Activated CD4-positive, alpha-beta T cell treated with anti-CD3 and anti-CD28 coated beads, Interleukin-2, amount 10 ng/mL, durations not matched to agents 24 days and 14 days (primary cell): ENCODE results near the gene ABCB10. TPM values are rescaled to one million over a fixed set of nuclear protein-coding genes. Genes with fewer than 3 reads are reported as not detected.
"Not testable (repeated sequence)": the region's sequence is repeated elsewhere in the genome, so short reads cannot be mapped to it uniquely, and the experiment has no call there.

Experiments
- DNase-seq: peaks from one replicate; pipeline ENCODE4 v3.0.0; 2022
- H3K27ac Mint-ChIP-seq: one replicate; pipeline ENCODE4 v1.8.0; 2022; ENCODE audit warnings: mild to moderate bottlenecking, mixed read lengths
- H3K27me3 Mint-ChIP-seq: one replicate; pipeline ENCODE4 v1.8.0; 2022; ENCODE audit warnings: mixed read lengths
- H3K36me3 Mint-ChIP-seq: one replicate; pipeline ENCODE4 v1.8.0; 2022; ENCODE audit warnings: low read depth, mild to moderate bottlenecking, mixed read lengths
- H3K4me1 Mint-ChIP-seq: one replicate; pipeline ENCODE4 v1.8.0; 2021; ENCODE audit warnings: mixed read lengths
- H3K4me3 Mint-ChIP-seq: one replicate; pipeline ENCODE4 v1.8.0; 2022; ENCODE audit warnings: mild to moderate bottlenecking, moderate library complexity, mixed read lengths
- H3K9me3 Mint-ChIP-seq: one replicate; pipeline ENCODE4 v1.8.0; 2021; ENCODE audit warnings: mixed read lengths
- intact Hi-C: fragments of 100-400 bp; cut with micrococcal nuclease; formaldehyde crosslinking; loops from one replicate; pipeline ENCODE4 v1.15.1; 2023
- total RNA-seq: library from RNA; stranded (reverse); gene quantifications from 2 replicates; pipeline ENCODE4 v1.2.3, GENCODE V29; 2022

The ABCB10 gene
- total RNA-seq: 46.5 and 49.7 TPM in 2 replicates

- intact Hi-C loops: loop anchor here (1.0 to 5.0 kb wide), 8 partner anchors 16 to 1096 kb away; partner anchors contain the start of genes CCSAP, GALNT2, NUP133 and TAF5L
- H3K4me3 Mint-ChIP-seq: peak within 1 kb of the TSS; percentile 90
- H3K27ac Mint-ChIP-seq: peak within 1 kb of the TSS; percentile 92
- no peaks in the 10 kb centered on the region for H3K9me3 Mint-ChIP-seq
- H3K36me3 Mint-ChIP-seq: peaks cover 9% of the 10 kb centered on the region
- peak; percentile 96 for DNase-seq
- no peaks in the 10 kb centered on the region for H3K27me3 Mint-ChIP-seq
- H3K4me1 Mint-ChIP-seq: peaks cover 24% of the 10 kb centered on the region
These were observed at the start of gene ABCB10 for GRCh38 chr1:229558460-229559335. ABCB10 (minus strand) TSS chr1:229558707; CDS start chr1:229558652, 55 bp downstream.

- Mint-ChIP-seq H3K36me3 (peaks cover 62% of the 10 kb centered on the region), H3K27me3 (no peaks in the 10 kb centered on the region), H3K4me1 (peaks cover 4% of the 10 kb centered on the region), H3K27ac (no peak overlapping the region), H3K4me3 (no peak overlapping the region), H3K9me3 (no peaks in the 10 kb centered on the region)
- intact Hi-C loops: no loop called here
- DNase-seq: no peak
These were observed 48.9 kb upstream of the ABCB10 start for GRCh38 chr1:229607370-229607769.

DNA sequence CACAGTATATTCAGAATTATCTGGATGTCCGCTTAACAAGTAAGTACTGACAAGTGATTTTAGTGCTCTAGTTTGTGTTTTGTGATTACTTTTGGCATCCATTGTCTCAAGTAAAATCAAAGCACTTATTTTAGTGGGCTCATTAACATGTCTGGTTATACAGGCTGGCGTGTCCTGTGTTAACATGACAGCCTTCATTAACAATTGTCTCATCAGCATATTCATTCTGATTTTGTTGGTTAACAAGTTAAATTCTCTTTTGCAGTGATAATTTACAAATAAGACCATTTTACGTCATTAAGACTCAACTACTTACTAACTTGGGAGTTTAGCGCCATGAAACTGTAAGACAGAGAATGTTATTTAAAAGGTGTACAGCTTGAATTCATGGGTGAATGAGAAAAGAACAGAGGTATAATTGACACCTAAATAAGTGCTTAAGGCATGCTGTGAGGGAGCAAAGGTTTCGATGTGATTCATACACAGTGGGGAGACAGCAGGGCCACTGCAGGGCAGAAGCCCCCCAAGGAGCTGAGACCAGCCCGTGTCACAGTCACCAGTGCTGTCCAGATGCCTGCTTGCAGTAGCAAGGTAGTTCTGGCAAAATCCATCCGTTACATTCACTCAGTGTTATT is 45.0 kb upstream of the ABCB10 start:
- Mint-ChIP-seq H3K36me3 (peaks cover 55% of the 10 kb centered on the region), H3K27me3 (no peaks in the 10 kb centered on the region), H3K9me3 (no peaks in the 10 kb centered on the region), H3K4me1 (peaks cover 10% of the 10 kb centered on the region), H3K4me3 (no peak overlapping the region), H3K27ac (no peak overlapping the region)
- DNase-seq: no peak
- intact Hi-C loops: no loop called here

- Mint-ChIP-seq H3K4me1 (peaks cover 12% of the 10 kb centered on the region), H3K27me3 (no peaks in the 10 kb centered on the region), H3K4me3 (no peak overlapping the region), H3K36me3 (peaks cover 52% of the 10 kb centered on the region), H3K27ac (no peak overlapping the region), H3K9me3 (no peaks in the 10 kb centered on the region)
- DNase-seq: no peak
- intact Hi-C loops: no loop called here
These were observed 41.7 kb upstream of the ABCB10 start for GRCh38 chr1:229600229-229600628.

GRCh38 chr1:229599218-229599954 is 40.9 kb upstream of the ABCB10 start:
- H3K27ac Mint-ChIP-seq: no peak overlapping the region
- intact Hi-C loops: no loop called here
- H3K36me3 Mint-ChIP-seq: peaks cover 57% of the 10 kb centered on the region
- no peaks in the 10 kb centered on the region for H3K9me3 Mint-ChIP-seq
- no peak overlapping the region for H3K4me3 Mint-ChIP-seq
- no peak for DNase-seq
- peaks cover 12% of the 10 kb centered on the region for H3K4me1 Mint-ChIP-seq
- H3K27me3 Mint-ChIP-seq: no peaks in the 10 kb centered on the region

DNA sequence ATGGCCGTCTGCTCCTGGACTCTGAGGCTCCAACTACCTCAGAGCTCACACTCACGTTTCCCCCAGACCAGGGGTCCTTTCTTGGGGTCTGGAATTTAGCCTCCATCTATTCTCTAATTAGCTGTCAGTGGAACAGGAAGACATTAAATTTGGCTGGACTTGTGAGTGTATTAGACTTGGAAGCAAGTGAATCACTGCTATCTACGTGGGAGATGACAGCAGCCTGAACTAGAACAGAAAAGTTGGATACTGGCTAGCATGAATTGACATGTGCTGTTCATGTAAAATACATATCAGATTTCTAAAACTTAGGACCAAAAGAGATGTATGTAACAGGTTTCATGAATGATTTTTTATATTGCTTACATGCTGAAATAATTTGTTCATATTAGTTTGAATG is 39.4 kb upstream of the ABCB10 start:
- H3K4me1 Mint-ChIP-seq: peaks cover 12% of the 10 kb centered on the region
- no peak overlapping the region for H3K27ac Mint-ChIP-seq
- no peak overlapping the region for H3K4me3 Mint-ChIP-seq
- intact Hi-C loops: no loop called here
- H3K36me3 Mint-ChIP-seq: peaks cover 64% of the 10 kb centered on the region
- no peaks in the 10 kb centered on the region for H3K27me3 Mint-ChIP-seq
- no peak for DNase-seq
- no peaks in the 10 kb centered on the region for H3K9me3 Mint-ChIP-seq

DNA sequence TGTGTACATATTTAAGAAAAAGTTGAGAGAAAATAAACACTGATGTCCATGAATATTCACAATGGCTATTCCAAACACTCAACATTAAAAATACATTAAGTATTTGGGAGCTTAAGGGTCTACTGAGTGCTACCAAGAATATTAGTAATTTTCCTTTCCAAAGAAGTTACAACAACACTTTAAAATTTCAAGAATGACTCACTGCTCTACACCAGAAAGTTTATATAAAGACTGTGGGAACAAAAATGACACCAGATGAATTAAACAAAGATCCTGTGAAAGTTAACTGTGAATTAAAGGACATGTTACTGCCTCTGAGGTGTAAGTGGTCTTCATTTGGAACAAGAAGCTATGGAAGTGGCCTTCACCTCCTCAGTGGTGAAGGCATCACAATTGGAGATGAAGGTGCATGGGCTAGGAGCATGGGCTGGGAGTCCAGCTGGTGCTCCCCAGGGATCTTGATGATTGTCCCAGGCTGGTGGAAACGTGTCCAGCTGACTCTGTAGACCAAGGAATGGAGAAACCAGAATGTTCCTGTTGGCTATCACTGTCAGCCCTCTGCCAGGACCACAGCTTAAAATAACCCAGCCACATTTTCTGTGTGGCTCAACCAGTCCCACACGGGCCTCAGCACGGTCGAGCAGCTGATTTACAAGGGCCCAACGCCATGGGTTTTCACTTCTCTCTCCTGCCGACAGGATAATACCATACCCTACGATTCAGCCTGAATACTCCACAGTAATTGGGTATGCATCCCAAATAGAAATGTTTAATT is 38.6 kb upstream of the ABCB10 start:
- DNase-seq: no peak
- intact Hi-C loops: no loop called here
- H3K4me1 Mint-ChIP-seq: peaks cover 12% of the 10 kb centered on the region
- no peaks in the 10 kb centered on the region for H3K27me3 Mint-ChIP-seq
- H3K36me3 Mint-ChIP-seq: peaks cover 60% of the 10 kb centered on the region
- no peak overlapping the region for H3K4me3 Mint-ChIP-seq
- H3K27ac Mint-ChIP-seq: peak overlapping the region; percentile 53
- no peaks in the 10 kb centered on the region for H3K9me3 Mint-ChIP-seq

DNA sequence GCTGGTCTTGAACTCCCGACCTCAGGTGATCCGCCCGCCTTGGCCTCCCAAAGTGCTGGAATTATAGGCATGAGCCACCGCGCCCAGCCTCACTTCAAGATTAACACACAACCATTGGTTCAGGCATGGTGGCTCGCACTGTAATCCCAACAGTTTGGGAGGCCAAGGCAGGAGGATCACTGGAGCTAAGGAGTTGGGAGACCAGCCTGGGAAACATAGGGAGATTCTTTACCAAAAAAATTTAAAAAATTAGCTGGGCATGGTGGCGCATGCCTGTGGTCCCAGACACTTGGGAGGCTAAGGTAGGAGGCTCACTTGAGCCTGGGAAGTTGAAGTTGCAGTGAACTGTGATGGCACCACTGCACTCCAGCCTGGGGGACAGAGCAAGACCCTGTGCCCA is 37.4 kb upstream of the ABCB10 start:
- H3K4me3 Mint-ChIP-seq, intact Hi-C loops, H3K27ac Mint-ChIP-seq, DNase-seq, H3K4me1 Mint-ChIP-seq, H3K9me3 Mint-ChIP-seq, H3K27me3 Mint-ChIP-seq: not testable (repeated sequence)
- H3K36me3 Mint-ChIP-seq: peaks cover 49% of the 10 kb centered on the region

DNA sequence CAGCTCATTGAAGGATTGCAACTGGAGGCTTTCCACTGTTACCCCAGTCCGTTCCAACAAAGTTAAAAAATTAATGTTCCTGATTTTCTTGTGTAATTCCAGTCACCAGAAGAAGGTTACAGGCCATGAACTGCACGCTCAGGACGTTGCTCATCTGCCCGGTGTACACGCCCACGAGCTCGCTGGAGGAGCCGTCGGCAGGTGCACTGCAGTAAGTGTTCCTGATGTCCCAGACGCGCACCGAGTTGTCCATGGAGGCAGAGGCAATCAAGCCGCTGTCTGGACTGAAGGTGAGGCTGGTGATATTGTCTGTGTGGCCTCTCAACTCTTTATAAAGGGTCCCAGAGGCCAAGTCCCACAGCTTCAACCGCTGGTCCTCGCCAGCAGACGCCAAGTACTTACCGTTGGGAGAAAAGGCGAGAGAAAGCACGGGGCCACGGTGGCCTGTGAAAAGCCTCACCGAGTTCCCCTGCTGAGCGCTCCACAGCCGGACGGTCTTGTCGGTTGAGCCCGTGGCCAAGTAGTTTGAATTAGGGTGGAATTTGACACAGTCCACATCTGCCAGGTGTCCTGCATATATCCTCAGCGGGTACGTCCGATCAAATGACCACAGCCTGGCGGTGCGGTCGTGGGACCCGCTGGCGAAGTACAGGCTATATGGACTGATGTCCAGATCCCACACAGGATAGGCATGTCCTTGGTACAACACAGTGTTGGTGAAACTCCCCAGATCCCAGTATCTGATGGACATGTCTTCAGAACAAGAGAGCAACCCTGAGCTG is 35.9 kb upstream of the ABCB10 start:
- intact Hi-C loops: no loop called here
- H3K36me3 Mint-ChIP-seq: peaks cover 42% of the 10 kb centered on the region
- H3K27ac Mint-ChIP-seq: no peak overlapping the region
- H3K4me3 Mint-ChIP-seq: no peak overlapping the region
- no peak for DNase-seq
- no peaks in the 10 kb centered on the region for H3K9me3 Mint-ChIP-seq
- peaks cover 6% of the 10 kb centered on the region for H3K4me1 Mint-ChIP-seq
- no peaks in the 10 kb centered on the region for H3K27me3 Mint-ChIP-seq

GRCh38 chr1:229593800-229594199 is 35.3 kb upstream of the ABCB10 start:
- Mint-ChIP-seq H3K27ac (no peak overlapping the region), H3K27me3 (no peaks in the 10 kb centered on the region), H3K36me3 (peaks cover 38% of the 10 kb centered on the region), H3K4me3 (no peak overlapping the region), H3K4me1 (peaks cover 6% of the 10 kb centered on the region), H3K9me3 (no peaks in the 10 kb centered on the region)
- DNase-seq: no peak
- intact Hi-C loops: no loop called here

GRCh38 chr1:229590119-229590518 is 31.6 kb upstream of the ABCB10 start:
- Mint-ChIP-seq H3K27ac (no peak overlapping the region), H3K9me3 (no peaks in the 10 kb centered on the region), H3K36me3 (peaks cover 22% of the 10 kb centered on the region), H3K4me3 (no peak overlapping the region), H3K27me3 (no peaks in the 10 kb centered on the region), H3K4me1 (peaks cover 5% of the 10 kb centered on the region)
- intact Hi-C loops: no loop called here
- no peak for DNase-seq

GRCh38 chr1:229585338-229585737 is 26.8 kb upstream of the ABCB10 start:
- Mint-ChIP-seq H3K4me1 (peaks cover 5% of the 10 kb centered on the region), H3K4me3 (no peak overlapping the region), H3K9me3 (no peaks in the 10 kb centered on the region), H3K27ac (no peak overlapping the region), H3K36me3 (no peaks in the 10 kb centered on the region), H3K27me3 (peaks cover 3% of the 10 kb centered on the region)
- intact Hi-C loops: no loop called here
- no peak for DNase-seq

- H3K36me3 Mint-ChIP-seq: no peaks in the 10 kb centered on the region
- intact Hi-C loops: no loop called here
- no peak overlapping the region for H3K4me3 Mint-ChIP-seq
- H3K4me1 Mint-ChIP-seq: peaks cover 10% of the 10 kb centered on the region
- H3K27ac Mint-ChIP-seq: no peak overlapping the region
- H3K27me3 Mint-ChIP-seq: peaks cover 16% of the 10 kb centered on the region
- H3K9me3 Mint-ChIP-seq: no peaks in the 10 kb centered on the region
- DNase-seq: no peak
These were observed 24.2 kb upstream of the ABCB10 start for GRCh38 chr1:229582715-229583114.
